H9 (cell line): ENCODE data around the gene SH3PXD2B. TPM values are rescaled to one million over a fixed set of nuclear protein-coding genes. Genes with fewer than 3 reads are reported as not detected.

Experiments
- DNase-seq: peaks from one replicate; pipeline ENCODE4 v3.0.0-alpha.2; 2017
- H2AFZ ChIP-seq: one replicate; pipeline ENCODE4 v1.6.1; 2013; ENCODE audit warnings: mild to moderate bottlenecking, low read length, control low read depth, moderate library complexity
- H2AK5ac ChIP-seq: 2 replicates; pipeline ENCODE4 v1.6.1; 2013; ENCODE audit warnings: low read length, control low read depth, mixed read lengths; ENCODE audit not compliant: insufficient read length
- H2BK120ac ChIP-seq: one replicate; pipeline ENCODE4 v1.6.1; 2013; ENCODE audit warnings: low read depth, mild to moderate bottlenecking, low read length, control low read depth, inconsistent platforms; ENCODE audit not compliant: poor library complexity, severe bottlenecking
- H2BK12ac ChIP-seq: 2 replicates; pipeline ENCODE4 v1.6.1; 2013; ENCODE audit warnings: low read length, control low read depth, mixed read lengths, low read depth; ENCODE audit not compliant: insufficient read length
- H2BK15ac ChIP-seq: 2 replicates; pipeline ENCODE4 v1.6.1; 2013; ENCODE audit warnings: low read depth, low read length, control low read depth
- H2BK20ac ChIP-seq: one replicate; pipeline ENCODE4 v1.6.1; 2013; ENCODE audit warnings: low read depth, mild to moderate bottlenecking, low read length, control low read depth, inconsistent platforms; ENCODE audit not compliant: poor library complexity, severe bottlenecking
- H2BK5ac ChIP-seq: 2 replicates; pipeline ENCODE4 v1.6.1; 2013; ENCODE audit warnings: low read length, control low read depth, mixed read lengths; ENCODE audit not compliant: insufficient read length
- H3K14ac ChIP-seq: 2 replicates; pipeline ENCODE4 v1.6.1; 2013; ENCODE audit warnings: low read length, control low read depth; ENCODE audit not compliant: insufficient read depth
- H3K18ac ChIP-seq: 2 replicates; pipeline ENCODE4 v1.6.1; 2013; ENCODE audit warnings: low read depth, mild to moderate bottlenecking, mixed read lengths, low read length, control low read depth; ENCODE audit not compliant: insufficient read length
- H3K23ac ChIP-seq: 2 replicates; pipeline ENCODE4 v1.6.1; 2013; ENCODE audit warnings: low read length, control low read depth, mixed read lengths, low read depth; ENCODE audit not compliant: insufficient read length
- H3K23me2 ChIP-seq: 2 replicates; pipeline ENCODE4 v1.6.1; 2013; ENCODE audit warnings: low read depth, mild to moderate bottlenecking, mixed read lengths, low read length, control low read depth; ENCODE audit not compliant: insufficient read length, poor library complexity, severe bottlenecking
- H3K27ac ChIP-seq: 2 replicates; pipeline ENCODE4 v1.5.1; 2013; ENCODE audit warnings: low read length, control low read depth, mixed read lengths, low read depth; ENCODE audit not compliant: insufficient read length
- H3K27me3 ChIP-seq: 2 replicates; pipeline ENCODE4 v1.6.1; 2013; ENCODE audit warnings: low read length, control low read depth, inconsistent platforms; ENCODE audit not compliant: insufficient read depth
- H3K4ac ChIP-seq: 2 replicates; pipeline ENCODE4 v1.6.1; 2013; ENCODE audit warnings: low read depth, mild to moderate bottlenecking, control low read depth, inconsistent platforms, low read length, moderate library complexity
- H3K4me1 ChIP-seq: 2 replicates; pipeline ENCODE4 v1.6.1; 2013; ENCODE audit warnings: low read length, control low read depth, inconsistent platforms; ENCODE audit not compliant: insufficient read depth
- H3K4me2 ChIP-seq: 2 replicates; pipeline ENCODE4 v1.6.1; 2013; ENCODE audit warnings: low read length, control low read depth, mixed read lengths; ENCODE audit not compliant: insufficient read length, insufficient read depth
- H3K56ac ChIP-seq: 2 replicates; pipeline ENCODE4 v1.6.1; 2013; ENCODE audit warnings: low read depth, mild to moderate bottlenecking, mixed read lengths, low read length, control low read depth; ENCODE audit not compliant: insufficient read length
- H3K79me1 ChIP-seq: 2 replicates; pipeline ENCODE4 v1.6.1; 2013; ENCODE audit warnings: low read depth, mild to moderate bottlenecking, moderate library complexity, low read length, control low read depth, inconsistent platforms; ENCODE audit not compliant: insufficient read depth, poor library complexity, severe bottlenecking
- H3K79me2 ChIP-seq: 2 replicates; pipeline ENCODE4 v1.6.1; 2013; ENCODE audit warnings: low read length, control low read depth, inconsistent platforms; ENCODE audit not compliant: insufficient read depth
- H3K9ac ChIP-seq: 2 replicates; pipeline ENCODE4 v1.6.1; 2013; ENCODE audit warnings: low read length, control low read depth, mixed read lengths; ENCODE audit not compliant: insufficient read length; ENCODE audit errors: extremely low read depth
- H3K9me3 ChIP-seq: one replicate; pipeline ENCODE4 v1.6.1; 2013; ENCODE audit warnings: low read depth, low read length, inconsistent platforms; ENCODE audit not compliant: control insufficient read depth
- H3T11ph ChIP-seq: one replicate; pipeline ENCODE4 v1.6.1; 2013; ENCODE audit warnings: mild to moderate bottlenecking, low read length, control low read depth, inconsistent platforms
- H4K20me1 ChIP-seq: one replicate; pipeline ENCODE4 v1.6.1; 2013; ENCODE audit not compliant: control insufficient read depth, insufficient read length, insufficient read depth
- H4K5ac ChIP-seq: 2 replicates; pipeline ENCODE4 v1.6.1; 2013; ENCODE audit warnings: low read depth, mild to moderate bottlenecking, mixed read lengths, low read length, control low read depth; ENCODE audit not compliant: insufficient read length
- H4K8ac ChIP-seq: replicated peaks from 2 replicates; pipeline ENCODE4 v1.6.1; 2013; ENCODE audit warnings: low read length, control low read depth, mixed read lengths, low read depth; ENCODE audit not compliant: insufficient read length
- H4K91ac ChIP-seq: 2 replicates; pipeline ENCODE4 v1.6.1; 2013; ENCODE audit warnings: low read depth, mild to moderate bottlenecking, moderate library complexity, mixed read lengths, low read length, control low read depth; ENCODE audit not compliant: insufficient read length
- H3K27ac Mint-ChIP-seq, 3 experiments: 2 replicates in 2 of 3; 3 replicates in 1 of 3; pipeline ENCODE4 v1.8.0; 2020 to 2021; ENCODE audit warnings: mixed read lengths in 3 of 3, mild to moderate bottlenecking in 1 of 3, moderate library complexity in 1 of 3
- H3K27me3 Mint-ChIP-seq: 2 replicates; pipeline ENCODE4 v1.8.0; 2021; ENCODE audit warnings: low read depth, mild to moderate bottlenecking, moderate library complexity, mixed read lengths
- H3K36me3 Mint-ChIP-seq, 3 experiments: 2 replicates in 2 of 3; 3 replicates in 1 of 3; pipeline ENCODE4 v1.8.0; 2020 to 2021; ENCODE audit warnings: low read depth in 3 of 3, mixed read lengths in 3 of 3; ENCODE audit not compliant: insufficient read depth in 1 of 3
- H3K4me1 Mint-ChIP-seq, 2 experiments: 2 replicates each; pipeline ENCODE4 v1.8.0; 2020; ENCODE audit warnings: mixed read lengths in 2 of 2
- H3K4me3 Mint-ChIP-seq, 2 experiments: 2 replicates in 1 of 2; 3 replicates in 1 of 2; pipeline ENCODE4 v1.8.0; 2020 to 2021; ENCODE audit warnings: mild to moderate bottlenecking in 2 of 2, mixed read lengths in 2 of 2, moderate library complexity in 1 of 2
- H3K9me3 Mint-ChIP-seq, 2 experiments: 2 replicates in 1 of 2; 3 replicates in 1 of 2; pipeline ENCODE4 v1.8.0; 2020; ENCODE audit warnings: mild to moderate bottlenecking in 2 of 2, mixed read lengths in 2 of 2, moderate library complexity in 1 of 2
- WGBS: extraction: QIAGEN DNeasy Blood & Tissue Kit; methylation state at CpG from one replicate; pipeline ENCODE4 v1.1.7; 2013; ENCODE audit warnings: missing lambda C conversion rate, low lambda C conversion rate, mixed read lengths; ENCODE audit not compliant: insufficient read length; ENCODE audit errors: extremely low coverage; 5-methylcytosine and 5-hydroxymethylcytosine counted together
- total RNA-seq: library from RNA; stranded (reverse); gene quantifications from 2 replicates; pipeline ENCODE4 v1.2.1, GENCODE V29; 2021
- TF ChIP-seq, protein P1 (sequence below): fragments of 200-600 bp; sonication (generic); conservative IDR thresholded peaks from 3 replicates; pipeline ENCODE4 v1.8.0; 2021; ENCODE audit warnings: antibody characterized with exemption, mild to moderate bottlenecking

SH3PXD2B gene
- total RNA-seq, 1 experiment from 2014 or later = 49.0 TPM

DNA sequence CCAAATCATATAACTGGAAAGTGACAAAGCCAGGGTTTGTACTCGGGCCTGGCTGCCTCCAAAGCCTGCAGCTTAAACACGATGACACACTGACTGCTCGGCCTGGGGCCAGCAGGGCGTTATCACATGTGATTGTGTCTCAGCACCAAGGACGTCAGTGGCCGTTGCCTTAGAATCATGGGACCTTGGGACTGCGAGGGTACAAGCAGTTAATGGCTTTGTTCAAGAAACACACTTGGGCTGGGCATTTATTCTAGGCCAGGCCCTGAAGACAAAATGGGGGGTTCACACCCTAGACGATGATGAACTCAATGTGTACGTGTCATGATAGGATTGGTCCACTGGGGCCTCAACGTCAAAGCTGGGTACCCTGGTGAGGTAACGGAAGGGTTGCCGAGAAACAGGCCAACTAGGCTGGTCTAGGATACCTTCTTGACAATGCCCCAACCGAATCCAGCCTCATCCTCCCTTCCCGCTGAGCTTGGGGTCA, 13.0 kb downstream of the SH3PXD2B start:
- Mint-ChIP-seq H3K27me3 (no peaks in the 10 kb centered on the region; the same call in 1 of the 2 replicates), H3K36me3 (peaks cover 0 to 12% (median 0%) of the 10 kb centered on the region in 3 experiments; a peak in 2 of 7 replicates), H3K4me3 (no peak overlapping the region), H3K4me1 (peaks cover 6 to 11% of the 10 kb centered on the region in 2 experiments; a peak in 3 of 4 replicates), H3K9me3 (no peaks in the 10 kb centered on the region), H3K27ac (no peak overlapping the region; a peak in 1 of 7 replicates)
- Histone ChIP-seq H3K4me1 (no peaks in the 10 kb centered on the region), H2BK5ac (no peak overlapping the region), H4K8ac (no peak overlapping the region), H4K20me1 (no peaks in the 10 kb centered on the region), H3K18ac (no peak overlapping the region), H2BK15ac (no peak overlapping the region), H3T11ph (no peak overlapping the region), H3K14ac (no peak overlapping the region), H3K4ac (no peak overlapping the region), H2BK12ac (no peak overlapping the region), H4K5ac (no peak overlapping the region), H3K27me3 (no peaks in the 10 kb centered on the region), H3K79me2 (peaks cover 5% of the 10 kb centered on the region; the same call in 1 of the 2 replicates), H4K91ac (no peak overlapping the region), H3K9ac (no peak overlapping the region), H3K56ac (no peak overlapping the region), H3K9me3 (no peaks in the 10 kb centered on the region), H3K27ac (no peak overlapping the region), H3K4me2 (no peak overlapping the region), H3K23me2 (no peaks in the 10 kb centered on the region), H3K23ac (no peak overlapping the region), H3K79me1 (peaks cover 8% of the 10 kb centered on the region), H2BK120ac (no peak overlapping the region), H2BK20ac (no peak overlapping the region), H2AK5ac (no peak overlapping the region), H2AFZ (no peak overlapping the region)
- WGBS = no CpG with 5 or more reads among the region's 14 CpGs
- DNase-seq = no peak
- TF ChIP-seq, protein P1, sequence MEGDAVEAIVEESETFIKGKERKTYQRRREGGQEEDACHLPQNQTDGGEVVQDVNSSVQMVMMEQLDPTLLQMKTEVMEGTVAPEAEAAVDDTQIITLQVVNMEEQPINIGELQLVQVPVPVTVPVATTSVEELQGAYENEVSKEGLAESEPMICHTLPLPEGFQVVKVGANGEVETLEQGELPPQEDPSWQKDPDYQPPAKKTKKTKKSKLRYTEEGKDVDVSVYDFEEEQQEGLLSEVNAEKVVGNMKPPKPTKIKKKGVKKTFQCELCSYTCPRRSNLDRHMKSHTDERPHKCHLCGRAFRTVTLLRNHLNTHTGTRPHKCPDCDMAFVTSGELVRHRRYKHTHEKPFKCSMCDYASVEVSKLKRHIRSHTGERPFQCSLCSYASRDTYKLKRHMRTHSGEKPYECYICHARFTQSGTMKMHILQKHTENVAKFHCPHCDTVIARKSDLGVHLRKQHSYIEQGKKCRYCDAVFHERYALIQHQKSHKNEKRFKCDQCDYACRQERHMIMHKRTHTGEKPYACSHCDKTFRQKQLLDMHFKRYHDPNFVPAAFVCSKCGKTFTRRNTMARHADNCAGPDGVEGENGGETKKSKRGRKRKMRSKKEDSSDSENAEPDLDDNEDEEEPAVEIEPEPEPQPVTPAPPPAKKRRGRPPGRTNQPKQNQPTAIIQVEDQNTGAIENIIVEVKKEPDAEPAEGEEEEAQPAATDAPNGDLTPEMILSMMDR = no peak
